NCI-H2029 treated with DMSO at 0.1 percent for 48 hours (cell line): ENCODE data around the gene CDC73.
"Not testable (repeated sequence)": the region's sequence is repeated elsewhere in the genome, so short reads cannot be mapped to it uniquely, and the experiment has no call there.

Experiments
- DNase-seq: peaks from one replicate; lab custom pipeline; 2025; lab: John Stamatoyannopoulos, UW

CDC73 gene

DNA sequence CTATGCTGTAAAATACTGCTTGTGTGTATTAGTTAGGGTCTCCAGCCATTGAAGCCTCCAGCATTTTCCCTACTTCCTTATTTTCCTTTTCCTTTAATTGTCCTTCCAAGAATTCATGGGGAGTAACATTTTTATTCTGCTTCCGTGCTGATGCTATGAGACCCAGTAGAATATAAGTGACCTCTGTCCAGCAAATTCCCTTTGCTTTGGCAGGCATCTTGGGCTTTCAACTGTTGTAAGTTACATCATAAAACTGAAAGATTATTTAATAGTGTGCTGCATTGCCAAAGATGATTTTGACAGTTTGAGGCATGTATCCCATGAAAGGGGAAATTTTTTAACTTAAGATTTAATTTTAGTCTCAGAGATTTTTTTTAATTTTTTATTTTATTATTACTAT lies 112.7 kb downstream of the CDC73 start:
- DNase-seq = no peak

DNA sequence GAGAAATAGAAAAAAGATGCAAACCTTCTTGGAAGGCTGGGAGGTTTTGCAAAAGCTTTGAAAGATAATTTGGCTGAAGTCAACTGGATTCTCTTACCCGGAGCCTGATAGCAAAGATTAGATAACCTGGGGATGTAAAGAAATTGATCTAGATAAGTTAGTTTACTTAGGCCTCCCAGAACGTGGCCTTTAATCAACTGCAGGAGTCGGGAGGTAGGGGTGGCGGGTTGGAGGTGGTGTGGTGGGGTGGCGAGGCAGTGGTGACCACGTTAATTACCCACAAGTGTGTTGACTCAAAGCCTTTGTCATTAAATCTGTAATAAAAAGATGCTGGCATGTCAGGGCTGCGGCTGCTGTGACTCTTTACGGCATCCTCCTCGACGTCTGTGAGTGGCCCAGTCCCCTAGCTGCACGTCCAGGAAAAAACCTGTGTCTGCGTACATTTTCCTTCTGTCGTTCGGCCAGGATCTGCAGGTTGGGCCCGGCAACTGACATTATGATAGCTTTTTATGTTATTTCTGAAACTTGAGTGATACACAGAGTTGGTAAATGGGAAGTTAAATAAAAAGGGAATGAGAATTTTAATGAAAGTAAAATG lies 115.6 kb downstream of the CDC73 start:
- DNase-seq = no peak

DNA sequence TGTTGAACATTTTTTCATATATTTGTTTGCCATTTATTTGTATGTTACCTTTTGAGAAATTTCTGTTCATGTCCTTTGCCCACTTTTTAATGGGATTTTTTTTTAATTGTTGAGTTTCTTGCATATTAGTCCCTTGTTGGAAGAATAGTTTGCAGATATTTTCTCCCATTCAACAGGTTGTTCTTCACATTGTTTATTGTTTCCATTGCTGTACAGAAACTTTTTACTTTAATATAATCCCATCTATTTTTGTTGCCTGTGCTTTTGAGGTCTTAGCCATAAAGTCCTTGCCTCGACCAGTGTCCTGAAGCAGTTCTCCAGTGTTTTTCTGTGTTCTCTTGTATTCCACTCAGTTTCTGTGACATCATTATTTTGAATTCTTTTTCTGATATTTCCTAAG lies 118.8 kb downstream of the CDC73 start:
- no peak for DNase-seq

DNA sequence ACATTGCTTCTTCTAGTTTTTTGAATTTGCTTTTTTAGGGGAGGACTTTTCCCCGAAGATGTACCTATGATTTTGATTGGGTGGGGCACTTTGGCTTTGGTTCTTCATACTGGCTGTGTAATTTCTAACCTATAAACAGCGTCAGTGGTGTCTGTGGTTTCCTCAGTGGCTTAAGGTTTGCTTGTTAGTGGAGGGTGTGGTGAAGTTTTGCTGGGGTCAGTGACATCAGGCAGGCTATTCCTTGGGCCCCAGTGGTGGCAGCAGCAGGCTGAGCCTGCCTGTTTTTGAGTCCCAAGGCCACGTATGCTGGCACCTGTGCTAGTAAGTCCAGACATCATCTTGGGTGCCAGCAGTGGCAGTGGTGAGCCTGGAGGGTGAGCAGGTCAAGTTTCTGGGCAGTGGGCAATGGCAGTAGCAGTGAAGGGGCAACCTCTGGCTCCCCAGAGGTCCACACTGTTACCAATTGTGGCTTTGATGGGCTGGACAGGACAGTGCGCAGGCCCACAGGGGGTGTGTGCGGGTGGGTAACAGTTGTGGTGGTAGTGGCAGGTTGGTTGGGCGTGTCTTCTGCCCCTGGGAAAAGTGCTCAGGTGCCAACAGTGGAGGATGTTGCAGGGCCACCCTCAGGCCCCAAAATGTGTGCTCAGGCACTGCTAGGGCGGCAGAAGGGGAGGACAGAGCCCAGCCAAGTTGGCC lies 119.4 kb downstream of the CDC73 start:
- no peak for DNase-seq

DNA sequence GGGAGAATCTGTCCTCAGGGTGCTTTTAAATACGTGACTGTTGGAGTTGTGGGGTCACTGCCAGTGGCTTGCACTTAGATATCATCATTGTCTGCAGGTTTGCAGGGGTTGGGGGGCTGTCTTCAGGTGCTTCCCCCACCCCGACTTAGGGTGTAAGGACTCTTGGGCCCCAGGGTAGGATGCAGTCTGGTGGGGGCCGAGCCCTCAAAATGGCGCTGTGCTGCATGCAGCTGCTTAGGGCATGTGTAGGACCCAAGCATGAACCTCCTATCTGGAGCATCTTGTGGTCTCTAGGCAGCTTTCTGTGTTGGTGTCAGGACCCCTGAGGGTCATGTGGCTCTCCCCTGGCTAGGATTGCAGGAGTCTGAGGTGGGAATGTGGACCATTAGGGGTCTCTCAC lies 120.2 kb downstream of the CDC73 start:
- no peak for DNase-seq

DNA sequence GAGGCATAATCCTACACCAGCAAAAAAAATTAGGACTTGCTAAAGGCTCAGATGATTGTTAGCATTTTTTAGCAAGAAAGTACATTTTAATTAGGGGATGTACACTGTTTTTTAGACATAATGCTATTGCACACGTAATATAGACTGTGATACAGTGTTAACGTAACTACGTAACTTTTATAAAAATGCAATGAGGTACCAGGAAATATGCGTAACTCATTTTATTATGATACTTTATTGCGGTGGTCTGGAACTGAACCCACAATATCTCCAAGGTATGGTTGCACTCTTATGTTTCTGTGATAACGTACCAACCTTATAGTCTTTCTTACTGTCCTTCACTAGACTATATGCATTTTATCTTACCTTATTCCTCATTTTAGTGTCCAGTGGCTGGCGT lies 127.4 kb downstream of the CDC73 start:
- no peak for DNase-seq

DNA sequence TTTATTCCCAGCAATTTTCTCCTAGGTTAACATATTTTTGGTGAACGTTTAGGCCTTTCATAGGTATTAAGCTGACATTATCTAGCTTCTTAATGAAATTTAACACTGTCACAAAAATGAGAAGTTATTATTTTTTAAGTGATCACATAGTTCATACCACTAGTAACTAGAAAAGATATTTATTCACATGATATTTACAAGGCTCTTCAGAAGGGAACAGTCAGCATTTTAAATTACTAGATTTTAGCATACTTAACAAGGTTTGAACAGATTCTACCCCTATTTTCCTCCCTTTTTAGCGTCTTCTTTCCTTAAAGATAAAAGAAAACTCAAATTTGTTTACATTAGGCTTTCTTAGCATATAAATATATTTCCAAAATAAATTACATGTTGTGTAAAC lies 130.1 kb downstream of the CDC73 start:
- no peak for DNase-seq

DNA sequence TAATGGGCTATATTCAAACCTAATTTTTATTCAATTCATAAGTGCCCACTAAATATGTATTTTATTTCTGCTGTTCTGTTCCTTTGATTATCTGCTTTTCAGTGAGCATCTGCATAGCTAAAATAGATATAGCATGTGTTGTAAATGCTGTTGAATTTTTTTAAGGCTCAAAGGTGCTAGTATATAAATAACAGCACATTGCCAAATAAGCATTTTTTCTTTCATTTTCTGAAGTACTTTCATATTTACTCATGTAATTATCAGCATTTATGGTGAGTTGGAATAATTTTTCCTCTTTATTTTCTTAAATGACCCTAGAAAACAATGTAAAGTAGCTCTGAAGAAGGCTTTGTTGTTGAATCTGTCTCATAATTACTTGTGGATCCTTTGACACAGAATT lies 134.2 kb downstream of the CDC73 start:
- DNase-seq = no peak

DNA sequence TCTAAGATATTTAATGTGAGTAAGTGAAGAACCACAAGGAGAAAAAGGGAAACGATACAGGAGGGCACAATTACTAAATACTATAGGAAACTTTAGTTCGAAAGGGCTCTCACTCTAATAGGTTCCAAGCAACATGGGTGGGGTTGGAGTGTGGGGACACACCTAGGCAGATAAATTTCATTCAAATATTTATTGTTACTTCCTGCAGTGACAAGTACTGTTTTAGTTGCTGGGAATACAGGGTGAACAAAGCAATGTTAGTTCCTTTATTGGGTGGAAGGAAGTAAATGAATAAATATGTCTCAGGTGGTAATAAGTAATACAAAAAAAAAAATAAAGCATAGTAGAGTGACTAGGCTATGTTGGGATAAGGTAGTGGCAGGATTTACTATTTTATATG lies 137.8 kb downstream of the CDC73 start:
- DNase-seq = no peak

DNA sequence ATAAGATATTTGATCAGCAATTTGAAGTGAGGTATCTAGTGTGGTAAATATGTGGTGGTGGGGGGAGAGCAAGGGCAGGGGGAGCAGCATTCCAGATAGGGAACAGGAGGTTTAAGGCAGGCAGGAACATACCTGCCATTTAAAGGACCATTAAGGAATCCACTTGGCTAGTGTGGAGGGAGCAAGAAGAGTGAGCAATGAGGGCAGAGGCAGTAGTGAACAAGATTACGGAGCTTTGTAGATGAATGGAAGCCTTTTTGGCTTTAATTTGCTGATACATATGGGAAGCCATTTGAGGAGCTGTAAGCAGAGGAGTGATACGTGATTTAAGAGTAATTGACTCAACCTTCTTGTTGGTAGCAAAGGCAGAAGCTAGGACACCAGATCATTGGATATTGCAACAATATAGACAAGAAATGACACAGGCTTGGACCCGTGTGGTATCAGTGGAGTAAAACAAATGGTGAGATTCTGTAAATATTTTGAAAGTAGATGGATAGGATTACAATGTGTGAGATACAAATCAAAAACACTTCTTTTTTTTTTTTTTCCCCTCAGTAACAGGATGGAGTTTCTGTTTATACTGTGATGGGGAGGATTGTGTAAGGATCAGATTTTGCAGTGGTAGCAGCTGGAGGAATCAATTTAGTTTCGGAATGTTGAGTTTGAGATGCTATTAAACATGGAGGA lies 138.4 kb downstream of the CDC73 start:
- no peak for DNase-seq

DNA sequence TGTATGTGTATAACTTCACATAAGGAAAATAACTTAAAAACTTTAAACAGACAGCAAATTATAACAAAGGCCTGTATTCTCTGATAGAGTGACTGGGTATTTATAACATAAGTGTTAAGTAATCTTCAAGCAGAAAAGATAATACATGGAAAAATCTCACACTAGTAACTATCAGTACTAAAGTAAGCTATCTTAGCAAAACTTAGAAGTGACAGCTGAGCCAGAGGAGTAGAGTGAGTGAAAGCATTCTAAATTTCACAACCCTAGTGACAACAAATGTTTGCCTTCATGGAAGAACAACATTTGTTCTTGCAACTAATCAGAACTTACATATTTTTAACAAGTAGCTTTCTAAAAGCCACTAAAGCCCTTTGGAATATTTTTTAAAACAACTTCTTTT lies 139.1 kb downstream of the CDC73 start:
- DNase-seq = no peak

DNA sequence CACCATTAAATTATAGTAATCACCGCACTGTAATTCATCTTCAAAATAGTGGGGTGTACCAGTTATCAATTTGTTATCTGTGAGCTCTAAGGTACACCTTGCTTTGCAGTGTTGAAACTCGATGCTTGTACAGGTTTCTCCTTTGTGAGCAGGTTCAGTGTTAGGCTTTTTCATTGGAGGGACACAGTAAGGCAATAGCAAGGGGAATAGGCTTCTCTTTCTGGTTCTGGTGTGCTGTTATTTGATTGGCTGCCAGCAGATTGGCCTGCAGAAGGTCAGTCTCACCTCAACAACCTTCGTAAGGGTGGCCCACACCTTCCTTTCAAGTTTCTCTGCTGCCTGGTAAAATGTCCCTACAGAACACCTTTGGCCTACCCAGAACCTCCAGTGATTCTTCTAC lies 140.8 kb downstream of the CDC73 start:
- no peak for DNase-seq

DNA sequence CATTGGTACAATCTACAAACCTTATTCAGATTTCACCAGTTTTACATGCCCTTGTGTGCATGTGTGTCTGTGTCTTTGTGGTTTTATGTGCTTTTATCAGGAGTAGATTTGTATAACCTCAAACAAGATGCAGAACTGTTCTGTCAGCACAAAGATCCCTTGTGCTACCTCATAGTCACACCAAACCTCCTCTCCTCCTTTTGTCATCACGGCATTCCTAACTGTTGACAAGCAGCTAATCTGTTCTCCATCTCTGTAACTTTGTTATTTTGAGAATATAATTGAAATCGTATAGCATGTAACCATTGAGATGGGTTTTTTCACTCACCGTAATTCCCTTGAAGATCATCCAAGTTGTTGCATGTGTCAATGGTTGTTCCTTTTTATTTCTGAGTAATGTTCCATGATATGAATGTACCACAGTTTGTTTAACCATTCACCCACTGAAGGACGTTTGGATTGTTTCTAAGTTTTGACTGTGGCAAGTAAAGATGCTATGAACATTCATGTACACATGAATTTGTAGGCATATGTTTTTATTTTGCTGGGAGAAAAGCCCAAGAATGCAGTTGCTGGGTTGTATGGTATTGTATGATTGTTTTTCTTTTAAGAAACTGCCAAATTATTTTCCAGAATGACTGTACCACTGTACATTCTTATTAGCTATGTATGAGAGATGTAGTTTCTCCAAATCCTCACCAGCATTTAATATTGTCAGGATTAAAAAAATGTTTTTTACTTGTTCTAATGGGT lies 142.7 kb downstream of the CDC73 start:
- DNase-seq = no peak

DNA sequence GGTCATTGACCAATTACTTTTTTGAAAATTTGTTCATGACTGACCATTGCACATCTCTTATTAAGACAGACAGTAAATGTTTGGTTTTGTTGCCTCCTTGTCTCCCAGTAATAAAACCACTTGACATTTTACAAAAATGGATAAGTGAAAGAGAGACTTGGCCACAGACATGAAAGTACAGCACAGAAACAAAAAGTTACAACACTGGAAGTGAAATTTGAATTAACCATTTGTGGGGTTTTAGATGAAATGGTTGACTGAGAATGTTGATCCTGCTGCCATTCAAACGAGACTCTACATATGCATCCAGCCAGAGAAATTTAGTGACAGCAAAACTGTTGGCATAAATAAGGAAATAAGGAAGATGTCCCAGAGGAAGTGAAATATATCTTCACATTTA lies 143.9 kb downstream of the CDC73 start:
- no peak for DNase-seq

DNA sequence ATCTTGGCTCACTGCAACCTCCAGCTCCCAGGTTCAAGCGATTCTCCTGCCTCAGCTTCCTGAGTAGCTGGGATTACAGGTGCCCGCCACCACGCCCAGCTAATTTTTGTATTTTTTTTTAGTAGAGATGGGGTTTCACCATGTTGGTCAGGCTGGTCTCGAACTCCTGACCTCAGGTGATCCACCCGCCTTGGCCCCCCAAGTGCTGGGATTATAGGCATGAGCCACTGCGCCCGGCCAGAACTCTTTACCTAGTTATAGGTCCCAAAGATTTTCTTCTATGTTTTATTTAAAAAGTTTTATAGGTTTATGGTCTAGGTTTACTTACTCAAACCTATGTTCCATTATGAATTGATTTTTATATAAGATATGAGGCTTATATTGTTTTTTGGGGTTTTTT lies 145.0 kb downstream of the CDC73 start:
- DNase-seq = not testable (repeated sequence)

DNA sequence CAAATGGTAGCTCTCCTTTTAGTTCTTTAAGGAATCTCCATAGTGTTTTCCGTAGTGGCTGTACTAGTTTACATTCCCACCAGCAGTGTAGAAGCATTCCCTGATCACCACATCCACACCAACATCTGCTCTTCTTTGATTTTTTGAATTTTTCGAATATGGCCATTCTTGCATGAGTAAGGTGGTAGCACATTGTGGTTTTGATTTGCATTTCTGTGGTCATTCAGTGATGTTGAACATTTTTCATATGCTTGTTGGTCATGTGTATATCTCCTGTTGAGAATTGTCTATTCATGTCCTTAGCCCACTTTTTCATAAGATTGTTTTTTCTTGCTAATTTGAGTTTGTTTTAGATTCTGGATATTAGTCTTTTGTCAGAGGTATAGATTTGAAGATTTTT lies 149.2 kb downstream of the CDC73 start:
- DNase-seq = no peak

DNA sequence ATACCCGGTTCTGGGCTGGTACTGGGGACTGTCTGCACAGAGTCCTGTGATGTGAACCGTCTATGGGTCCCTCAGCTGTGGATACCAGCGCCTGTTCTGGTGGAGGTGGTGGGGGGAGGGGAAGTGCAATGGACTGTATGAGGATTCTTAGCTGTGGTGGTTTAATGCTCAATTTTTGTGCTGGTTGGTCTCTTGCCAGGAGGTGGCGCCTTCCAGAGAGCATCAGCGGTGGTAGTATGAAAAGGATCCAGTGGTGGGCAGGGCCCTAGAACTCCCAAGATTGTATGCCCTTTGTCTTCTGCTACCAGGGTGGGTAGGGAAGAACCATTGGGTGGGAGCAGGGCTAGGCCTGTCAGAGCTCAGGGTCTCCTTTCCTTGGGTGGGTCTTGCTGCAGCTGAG lies 153.9 kb downstream of the CDC73 start:
- DNase-seq = no peak

DNA sequence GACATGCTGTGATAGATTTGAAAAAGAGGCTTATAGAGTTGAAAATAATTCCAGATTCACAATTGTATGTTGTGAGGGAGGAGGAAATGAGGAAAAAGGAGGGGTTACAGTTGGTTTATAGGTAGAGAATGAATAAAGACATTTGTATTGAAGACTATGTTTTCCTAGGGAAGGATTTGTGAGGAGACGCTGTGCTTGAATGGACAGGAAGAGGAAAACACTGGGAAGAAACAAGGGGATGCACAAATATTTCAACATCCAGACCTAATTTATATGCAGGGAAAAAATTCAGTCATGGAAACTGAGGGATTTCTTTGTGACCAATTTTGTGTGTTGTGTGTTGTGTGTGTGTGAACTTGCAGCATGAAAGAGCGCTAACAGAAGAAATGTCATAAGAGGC lies 157.1 kb downstream of the CDC73 start:
- no peak for DNase-seq

DNA sequence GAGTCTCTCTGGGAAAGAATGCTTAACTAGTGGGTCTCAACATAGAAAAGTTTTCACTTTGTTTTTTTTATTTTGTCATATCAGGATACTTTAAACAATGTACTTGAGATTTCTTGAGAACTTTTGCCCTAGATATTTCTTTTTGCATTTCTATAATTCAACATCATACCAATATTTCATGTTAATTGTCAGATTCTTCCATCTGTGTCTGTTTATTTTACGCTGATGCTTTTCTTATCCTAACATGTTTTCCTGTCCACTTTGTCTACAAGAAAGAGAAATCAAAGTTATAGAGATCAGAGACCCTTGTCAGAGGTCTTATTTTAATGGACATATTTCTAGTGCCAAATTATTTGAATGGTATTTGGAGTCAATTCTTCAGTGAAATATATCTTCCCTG lies 160.1 kb downstream of the CDC73 start:
- DNase-seq = no peak

DNA sequence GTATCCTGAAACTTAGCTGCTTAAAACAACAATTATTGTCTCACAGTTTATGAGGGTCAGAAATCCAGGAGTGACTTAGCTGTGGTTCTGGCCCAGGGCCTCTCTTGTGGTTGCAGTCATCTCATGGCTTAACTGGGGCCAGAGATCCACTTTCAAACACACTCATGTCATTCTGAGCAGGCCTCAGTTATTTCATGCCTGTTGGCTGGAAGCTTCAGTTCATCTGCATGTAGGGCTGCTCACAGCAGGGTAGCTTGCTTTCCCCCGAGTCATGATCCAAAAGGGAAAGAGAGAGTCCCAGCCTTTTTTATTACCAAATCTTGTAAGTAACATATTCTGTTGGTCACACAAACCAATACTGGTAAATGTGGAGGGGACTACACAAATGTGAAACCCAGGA lies 161.2 kb downstream of the CDC73 start:
- DNase-seq = no peak

DNA sequence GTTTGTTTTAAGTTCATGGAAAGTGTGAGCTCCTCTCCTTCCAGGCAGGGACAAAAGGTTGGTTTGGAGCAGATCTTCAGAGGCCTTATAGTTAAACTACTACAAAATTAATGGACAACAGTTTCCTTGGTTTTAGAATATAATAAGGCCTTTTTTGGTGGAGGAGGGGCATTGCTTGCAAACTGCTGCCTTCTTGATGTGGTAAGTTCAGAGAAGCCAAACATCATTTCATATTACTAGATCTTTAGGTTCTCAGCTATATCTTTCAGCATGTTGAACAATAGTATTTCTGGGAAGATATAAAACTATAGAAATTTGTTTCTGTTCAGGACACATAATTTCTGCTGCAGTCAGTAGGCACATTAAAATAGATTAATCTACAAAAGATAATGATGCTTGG lies 162.4 kb downstream of the CDC73 start:
- no peak for DNase-seq

DNA sequence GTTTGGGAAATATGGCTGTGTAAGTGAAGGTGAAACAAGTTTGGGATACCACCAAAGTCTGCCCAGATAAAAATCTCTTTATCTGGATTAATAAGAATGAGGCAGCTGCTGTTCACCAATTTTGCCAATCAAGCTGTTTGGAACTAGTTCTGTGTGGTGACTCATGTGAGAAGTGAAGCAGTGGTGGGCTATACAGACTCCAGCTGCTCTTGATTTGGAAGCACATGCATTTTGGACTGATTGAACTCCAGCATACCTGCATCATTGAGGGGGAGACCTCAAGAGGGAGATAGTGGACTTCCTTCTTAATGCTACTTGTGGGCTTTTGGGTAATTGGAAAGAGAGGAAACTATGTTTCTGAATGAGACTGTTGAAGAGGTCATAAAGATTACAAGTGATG lies 163.8 kb downstream of the CDC73 start:
- no peak for DNase-seq

DNA sequence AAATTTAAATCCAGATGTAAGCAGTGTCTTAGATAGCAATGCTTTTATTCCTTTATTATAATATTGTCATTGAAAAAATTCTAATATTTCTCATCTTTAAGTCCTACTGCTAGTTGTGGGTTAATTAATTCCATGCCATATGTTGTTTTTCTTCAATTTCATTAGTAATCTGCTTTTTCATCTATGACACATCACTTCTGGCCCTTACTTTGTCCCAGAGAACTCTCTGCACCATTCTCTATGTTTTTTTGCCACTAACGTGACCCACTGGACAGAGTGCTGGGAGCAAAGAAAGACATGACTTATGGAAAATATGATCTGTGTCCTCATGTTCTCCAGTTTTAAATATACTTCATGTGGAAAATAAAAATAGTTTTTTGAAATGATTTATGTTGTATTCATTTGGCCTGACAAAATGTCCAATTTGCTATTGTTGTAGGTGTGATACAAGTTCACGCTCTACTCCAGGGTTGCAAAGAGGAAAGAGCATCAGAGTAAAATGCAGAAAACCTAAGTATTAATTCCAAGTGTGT lies 166.8 kb downstream of the CDC73 start:
- DNase-seq = not testable (repeated sequence)
